ENCODE results near the gene MRPL24. TPM values are rescaled to one million over a fixed set of nuclear protein-coding genes. Genes with fewer than 3 reads are reported as not detected.

The MRPL24 gene
- total and polyA plus RNA-seq, 2 of the 13 experiments (the other 11 are each of a cell fraction or from before 2014, with no cell fraction given), result 38.1 to 42.9 TPM

DNA sequence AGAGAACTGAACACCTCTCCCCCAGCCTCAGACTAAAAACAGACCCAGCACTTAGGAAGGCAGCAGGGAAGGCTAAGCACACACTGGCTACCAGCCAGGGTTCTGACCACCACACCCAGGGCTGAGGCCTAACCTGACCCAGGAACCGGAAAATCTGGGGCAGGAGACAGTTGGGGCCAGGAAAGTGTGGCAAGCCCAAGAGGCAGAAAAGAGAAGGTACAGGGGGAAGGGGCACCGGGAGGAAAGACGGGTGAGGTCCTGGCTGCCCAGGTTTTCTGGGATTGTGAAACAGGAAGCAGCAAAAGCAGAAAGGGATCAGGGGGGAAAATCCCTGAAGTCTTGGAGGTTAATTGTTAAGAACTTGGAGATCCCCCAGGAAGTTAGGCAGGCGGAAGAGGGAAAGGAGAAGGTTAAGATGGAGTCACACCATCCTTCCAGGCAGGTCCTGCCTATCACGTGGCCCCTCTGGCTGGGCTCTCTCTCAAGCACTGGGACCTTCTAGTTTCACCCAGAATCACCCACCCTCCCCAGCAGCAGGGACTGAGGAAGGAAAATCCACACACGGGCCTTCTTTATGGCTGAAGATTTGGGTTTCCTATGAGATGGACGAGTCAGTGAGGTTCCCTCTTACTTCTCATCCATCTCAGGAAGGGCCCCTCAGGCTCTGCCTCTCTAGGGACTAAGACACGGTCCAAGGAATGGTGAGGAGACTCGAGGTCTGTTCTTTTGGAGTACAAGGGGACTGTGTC is 8.0 kb upstream of the MRPL24 start (continued):
- TF ChIP-seq, protein P1, sequence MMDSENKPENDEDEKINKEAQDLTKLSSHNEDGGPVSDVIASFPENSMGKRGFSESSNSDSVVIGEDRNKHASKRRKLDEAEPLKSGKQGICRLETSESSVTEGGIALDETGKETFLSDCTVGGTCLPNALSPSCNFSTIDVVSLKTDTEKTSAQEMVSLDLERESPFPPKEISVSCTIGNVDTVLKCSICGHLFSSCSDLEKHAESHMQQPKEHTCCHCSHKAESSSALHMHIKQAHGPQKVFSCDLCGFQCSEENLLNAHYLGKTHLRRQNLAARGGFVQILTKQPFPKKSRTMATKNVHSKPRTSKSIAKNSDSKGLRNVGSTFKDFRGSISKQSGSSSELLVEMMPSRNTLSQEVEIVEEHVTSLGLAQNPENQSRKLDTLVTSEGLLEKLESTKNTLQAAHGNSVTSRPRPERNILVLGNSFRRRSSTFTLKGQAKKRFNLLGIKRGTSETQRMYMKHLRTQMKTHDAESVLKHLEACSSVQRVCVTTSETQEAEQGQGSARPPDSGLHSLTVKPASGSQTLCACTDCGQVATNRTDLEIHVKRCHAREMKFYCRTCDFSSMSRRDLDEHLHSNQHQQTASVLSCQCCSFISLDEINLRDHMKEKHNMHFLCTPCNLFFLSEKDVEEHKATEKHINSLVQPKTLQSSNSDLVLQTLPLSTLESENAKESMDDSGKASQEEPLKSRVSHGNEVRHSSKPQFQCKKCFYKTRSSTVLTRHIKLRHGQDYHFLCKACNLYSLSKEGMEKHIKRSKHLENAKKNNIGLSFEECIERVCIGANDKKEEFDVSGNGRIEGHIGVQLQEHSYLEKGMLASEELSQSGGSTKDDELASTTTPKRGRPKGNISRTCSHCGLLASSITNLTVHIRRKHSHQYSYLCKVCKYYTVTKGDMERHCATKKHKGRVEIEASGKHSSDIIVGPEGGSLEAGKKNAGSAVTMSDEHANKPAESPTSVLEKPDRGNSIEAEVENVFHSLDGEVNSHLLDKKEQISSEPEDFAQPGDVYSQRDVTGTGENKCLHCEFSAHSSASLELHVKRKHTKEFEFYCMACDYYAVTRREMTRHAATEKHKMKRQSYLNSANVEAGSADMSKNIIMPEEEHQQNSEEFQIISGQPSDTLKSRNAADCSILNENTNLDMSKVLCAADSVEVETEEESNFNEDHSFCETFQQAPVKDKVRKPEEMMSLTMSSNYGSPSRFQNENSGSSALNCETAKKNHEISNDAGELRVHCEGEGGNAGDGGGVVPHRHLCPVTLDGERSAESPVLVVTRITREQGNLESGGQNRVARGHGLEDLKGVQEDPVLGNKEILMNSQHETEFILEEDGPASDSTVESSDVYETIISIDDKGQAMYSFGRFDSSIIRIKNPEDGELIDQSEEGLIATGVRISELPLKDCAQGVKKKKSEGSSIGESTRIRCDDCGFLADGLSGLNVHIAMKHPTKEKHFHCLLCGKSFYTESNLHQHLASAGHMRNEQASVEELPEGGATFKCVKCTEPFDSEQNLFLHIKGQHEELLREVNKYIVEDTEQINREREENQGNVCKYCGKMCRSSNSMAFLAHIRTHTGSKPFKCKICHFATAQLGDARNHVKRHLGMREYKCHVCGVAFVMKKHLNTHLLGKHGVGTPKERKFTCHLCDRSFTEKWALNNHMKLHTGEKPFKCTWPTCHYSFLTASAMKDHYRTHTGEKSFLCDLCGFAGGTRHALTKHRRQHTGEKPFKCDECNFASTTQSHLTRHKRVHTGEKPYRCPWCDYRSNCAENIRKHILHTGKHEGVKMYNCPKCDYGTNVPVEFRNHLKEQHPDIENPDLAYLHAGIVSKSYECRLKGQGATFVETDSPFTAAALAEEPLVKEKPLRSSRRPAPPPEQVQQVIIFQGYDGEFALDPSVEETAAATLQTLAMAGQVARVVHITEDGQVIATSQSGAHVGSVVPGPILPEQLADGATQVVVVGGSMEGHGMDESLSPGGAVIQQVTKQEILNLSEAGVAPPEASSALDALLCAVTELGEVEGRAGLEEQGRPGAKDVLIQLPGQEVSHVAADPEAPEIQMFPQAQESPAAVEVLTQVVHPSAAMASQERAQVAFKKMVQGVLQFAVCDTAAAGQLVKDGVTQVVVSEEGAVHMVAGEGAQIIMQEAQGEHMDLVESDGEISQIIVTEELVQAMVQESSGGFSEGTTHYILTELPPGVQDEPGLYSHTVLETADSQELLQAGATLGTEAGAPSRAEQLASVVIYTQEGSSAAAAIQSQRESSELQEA (CRISPR knock-in tag; IDR thresholded peaks at IDR 0.05; ENCODE audit: not compliant biosample characterization), result no peak
- TF ChIP-seq HDAC2 (CRISPR knock-in tag; IDR thresholded peaks at IDR 0.05) (no peak), MBNL3 (CRISPR knock-in tag; conservative IDR thresholded peaks at IDR 0.05) (no peak), ZFY (CRISPR knock-in tag; IDR thresholded peaks at IDR 0.05) (peak; percentile 83), MTA1 (CRISPR knock-in tag; IDR thresholded peaks at IDR 0.05; ENCODE audit: borderline replicate concordance) (0 out of 2 replicates have a peak, but pooled peaks have one; percentile 32), FOXK1 (CRISPR knock-in tag; IDR thresholded peaks at IDR 0.05; ENCODE audit: borderline replicate concordance, low read depth) (no peak), ZNF891 (CRISPR knock-in tag; IDR thresholded peaks at IDR 0.05) (peak; percentile 68; the same call in 1 of the 2 replicates), ZNF781 (CRISPR knock-in tag; IDR thresholded peaks at IDR 0.05; ENCODE audit: borderline replicate concordance, not compliant biosample characterization) (no peak), ZSCAN12 (CRISPR knock-in tag; IDR thresholded peaks at IDR 0.05) (no peak), MYNN (CRISPR knock-in tag; IDR thresholded peaks at IDR 0.05; ENCODE audit: low read depth) (no peak), PCBP2 (optimal IDR thresholded peaks at IDR 0.05; ENCODE audit: low read depth, low read length, poor library complexity, severe bottlenecking) (no peak), ZNF451 (CRISPR knock-in tag; IDR thresholded peaks at IDR 0.05) (no peak), ZNF792 (CRISPR knock-in tag; IDR thresholded peaks at IDR 0.05) (no peak), ATF1 (CRISPR knock-in tag; IDR thresholded peaks at IDR 0.05) (no peak)
- TF ChIP-seq, protein P2, sequence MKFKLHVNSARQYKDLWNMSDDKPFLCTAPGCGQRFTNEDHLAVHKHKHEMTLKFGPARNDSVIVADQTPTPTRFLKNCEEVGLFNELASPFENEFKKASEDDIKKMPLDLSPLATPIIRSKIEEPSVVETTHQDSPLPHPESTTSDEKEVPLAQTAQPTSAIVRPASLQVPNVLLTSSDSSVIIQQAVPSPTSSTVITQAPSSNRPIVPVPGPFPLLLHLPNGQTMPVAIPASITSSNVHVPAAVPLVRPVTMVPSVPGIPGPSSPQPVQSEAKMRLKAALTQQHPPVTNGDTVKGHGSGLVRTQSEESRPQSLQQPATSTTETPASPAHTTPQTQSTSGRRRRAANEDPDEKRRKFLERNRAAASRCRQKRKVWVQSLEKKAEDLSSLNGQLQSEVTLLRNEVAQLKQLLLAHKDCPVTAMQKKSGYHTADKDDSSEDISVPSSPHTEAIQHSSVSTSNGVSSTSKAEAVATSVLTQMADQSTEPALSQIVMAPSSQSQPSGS (CRISPR knock-in tag; IDR thresholded peaks at IDR 0.05), result no peak
- TF ChIP-seq, protein P3, sequence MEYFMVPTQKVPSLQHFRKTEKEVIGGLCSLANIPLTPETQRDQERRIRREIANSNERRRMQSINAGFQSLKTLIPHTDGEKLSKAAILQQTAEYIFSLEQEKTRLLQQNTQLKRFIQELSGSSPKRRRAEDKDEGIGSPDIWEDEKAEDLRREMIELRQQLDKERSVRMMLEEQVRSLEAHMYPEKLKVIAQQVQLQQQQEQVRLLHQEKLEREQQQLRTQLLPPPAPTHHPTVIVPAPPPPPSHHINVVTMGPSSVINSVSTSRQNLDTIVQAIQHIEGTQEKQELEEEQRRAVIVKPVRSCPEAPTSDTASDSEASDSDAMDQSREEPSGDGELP (IDR thresholded peaks at IDR 0.05; ENCODE audit: borderline replicate concordance, low read depth), result no peak
- TF ChIP-seq, protein P4, sequence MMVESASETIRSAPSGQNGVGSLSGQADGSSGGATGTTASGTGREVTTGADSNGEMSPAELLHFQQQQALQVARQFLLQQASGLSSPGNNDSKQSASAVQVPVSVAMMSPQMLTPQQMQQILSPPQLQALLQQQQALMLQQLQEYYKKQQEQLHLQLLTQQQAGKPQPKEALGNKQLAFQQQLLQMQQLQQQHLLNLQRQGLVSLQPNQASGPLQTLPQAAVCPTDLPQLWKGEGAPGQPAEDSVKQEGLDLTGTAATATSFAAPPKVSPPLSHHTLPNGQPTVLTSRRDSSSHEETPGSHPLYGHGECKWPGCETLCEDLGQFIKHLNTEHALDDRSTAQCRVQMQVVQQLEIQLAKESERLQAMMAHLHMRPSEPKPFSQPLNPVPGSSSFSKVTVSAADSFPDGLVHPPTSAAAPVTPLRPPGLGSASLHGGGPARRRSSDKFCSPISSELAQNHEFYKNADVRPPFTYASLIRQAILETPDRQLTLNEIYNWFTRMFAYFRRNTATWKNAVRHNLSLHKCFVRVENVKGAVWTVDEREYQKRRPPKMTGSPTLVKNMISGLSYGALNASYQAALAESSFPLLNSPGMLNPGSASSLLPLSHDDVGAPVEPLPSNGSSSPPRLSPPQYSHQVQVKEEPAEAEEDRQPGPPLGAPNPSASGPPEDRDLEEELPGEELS (CRISPR knock-in tag; IDR thresholded peaks at IDR 0.05), result no peak; the same call in 1 of the 2 replicates

Measured in HepG2 (cell line).